ENCODE results near the gene PKHD1. TPM values are rescaled to one million over a fixed set of nuclear protein-coding genes. Genes with fewer than 3 reads are reported as not detected.

PKHD1 gene
- total and polyA plus RNA-seq, 9 donors = 0.01 to 0.12 (median 0.05) TPM; not detected in 3

GRCh38 chr6:52055451-52055850 lies 32.0 kb downstream of the PKHD1 start:
- H3K9me3 ChIP-seq = no peaks in the 10 kb centered on the region
- no peak overlapping the region for H3K27ac ChIP-seq
- 64 to 76% (median 74%) methylated on average over 7 of the region's 7 CpGs for WGBS, 3 donors
- H3K36me3 ChIP-seq = no peaks in the 10 kb centered on the region
- no peak overlapping the region for H3K4me3 ChIP-seq
- TF ChIP-seq POLR2A (IDR thresholded peaks at IDR 0.05) = no peak
- TF ChIP-seq CTCF (IDR thresholded peaks at IDR 0.05) = no peak
- TF ChIP-seq EP300 (IDR thresholded peaks at IDR 0.05) = no peak
- intact Hi-C loops (cut with DNase I) = no loop called here
- no peak for DNase-seq
- H3K4me1 ChIP-seq (ENCODE audit: insufficient read depth) = no peaks in the 10 kb centered on the region
- H3K27me3 ChIP-seq = no peaks in the 10 kb centered on the region

- Histone ChIP-seq H3K36me3 (no peaks in the 10 kb centered on the region), H3K27me3 (no peaks in the 10 kb centered on the region), H3K4me1 (ENCODE audit: insufficient read depth) (no peaks in the 10 kb centered on the region), H3K27ac (no peak overlapping the region), H3K9me3 (no peaks in the 10 kb centered on the region), H3K4me3 (no peak overlapping the region)
- intact Hi-C loops (cut with DNase I) = no loop called here
- DNase-seq = no peak
- WGBS, 3 donors = 65 to 80% (median 71%) methylated on average over 8 of the region's 8 CpGs
- no peak for TF ChIP-seq CTCF (IDR thresholded peaks at IDR 0.05)
- TF ChIP-seq POLR2A (IDR thresholded peaks at IDR 0.05) = no peak
- no peak for TF ChIP-seq EP300 (IDR thresholded peaks at IDR 0.05)
Observed at GRCh38 chr6:52053038-52053695, 34.2 kb downstream of the PKHD1 start.

- WGBS, 3 donors = 51 to 68% (median 64%) methylated on average over 7 of the region's 7 CpGs
- no peaks in the 10 kb centered on the region for H3K27me3 ChIP-seq
- H3K9me3 ChIP-seq = no peaks in the 10 kb centered on the region
- H3K36me3 ChIP-seq = no peaks in the 10 kb centered on the region
- no peak for TF ChIP-seq CTCF (IDR thresholded peaks at IDR 0.05)
- TF ChIP-seq EP300 (IDR thresholded peaks at IDR 0.05) = no peak
- no peak for TF ChIP-seq POLR2A (IDR thresholded peaks at IDR 0.05)
- intact Hi-C loops (cut with DNase I) = no loop called here
- no peak overlapping the region for H3K27ac ChIP-seq
- no peak for DNase-seq
- no peak overlapping the region for H3K4me3 ChIP-seq
- no peaks in the 10 kb centered on the region for H3K4me1 ChIP-seq (ENCODE audit: insufficient read depth)
Observed at GRCh38 chr6:52050051-52050405, 37.4 kb downstream of the PKHD1 start.

- H3K4me3 ChIP-seq = no peak overlapping the region
- H3K4me1 ChIP-seq (ENCODE audit: insufficient read depth) = no peaks in the 10 kb centered on the region
- intact Hi-C loops (cut with DNase I) = no loop called here
- no peaks in the 10 kb centered on the region for H3K9me3 ChIP-seq
- TF ChIP-seq EP300 (IDR thresholded peaks at IDR 0.05) = no peak
- TF ChIP-seq POLR2A (IDR thresholded peaks at IDR 0.05) = no peak
- no peak for TF ChIP-seq CTCF (IDR thresholded peaks at IDR 0.05)
- H3K36me3 ChIP-seq = no peaks in the 10 kb centered on the region
- WGBS, 3 donors = 33 to 36% (median 34%) methylated on average over 3 of the region's 3 CpGs
- H3K27ac ChIP-seq = no peak overlapping the region
- no peak for DNase-seq
- no peaks in the 10 kb centered on the region for H3K27me3 ChIP-seq
Observed at GRCh38 chr6:52049252-52050050, 38.0 kb downstream of the PKHD1 start.
